AG04449 (cell line): ENCODE results near the gene PGC.

Source experiments
- CTCF ChIA-PET: fragments of 350-600 bp; formaldehyde crosslinking; extraction: SDS; loops from one replicate; lab custom pipeline; 2021; ENCODE audit warnings: antibody characterized with exemption; lab: Yijun Ruan, JAX
- POLR2A ChIA-PET: fragments of 400-600, 350-600 bp; formaldehyde crosslinking; extraction: SDS; loops from one replicate; lab custom pipeline; 2020; ENCODE audit warnings: antibody characterized with exemption, inconsistent platforms; lab: Yijun Ruan, JAX
- DNase-seq: peaks from one replicate; pipeline ENCODE4 v3.0.0-alpha.2; 2010; ENCODE audit warnings: low read depth, low spot score
- H3K4me3 ChIP-seq: 2 replicates; pipeline ENCODE4 v1.5.1; 2011; ENCODE audit warnings: low read depth, mild to moderate bottlenecking, control low read depth, low read length
- TF ChIP-seq, protein P1 (sequence below): IDR thresholded peaks from one replicate; pipeline ENCODE4 v1.5.1; 2011; ENCODE audit warnings: mild to moderate bottlenecking, moderate library complexity, low read length, control low read depth, inconsistent platforms; ENCODE audit not compliant: insufficient read depth; ENCODE audit errors: missing control alignments

Gene PGC

GRCh38 chr6:41696788-41697187 is 50.4 kb downstream of the PGC start:
- ChIA-PET POLR2A (no interaction called here), CTCF (interaction anchor here (1.7 to 14.7 kb wide), 5 partner anchors 11 to 328 kb away, joined by 6 to 414 read pairs (median 15); partner anchors contain the start of gene TOMM6)
- DNase-seq: no peak
- H3K4me3 ChIP-seq: no peak overlapping the region
- TF ChIP-seq, protein P1, sequence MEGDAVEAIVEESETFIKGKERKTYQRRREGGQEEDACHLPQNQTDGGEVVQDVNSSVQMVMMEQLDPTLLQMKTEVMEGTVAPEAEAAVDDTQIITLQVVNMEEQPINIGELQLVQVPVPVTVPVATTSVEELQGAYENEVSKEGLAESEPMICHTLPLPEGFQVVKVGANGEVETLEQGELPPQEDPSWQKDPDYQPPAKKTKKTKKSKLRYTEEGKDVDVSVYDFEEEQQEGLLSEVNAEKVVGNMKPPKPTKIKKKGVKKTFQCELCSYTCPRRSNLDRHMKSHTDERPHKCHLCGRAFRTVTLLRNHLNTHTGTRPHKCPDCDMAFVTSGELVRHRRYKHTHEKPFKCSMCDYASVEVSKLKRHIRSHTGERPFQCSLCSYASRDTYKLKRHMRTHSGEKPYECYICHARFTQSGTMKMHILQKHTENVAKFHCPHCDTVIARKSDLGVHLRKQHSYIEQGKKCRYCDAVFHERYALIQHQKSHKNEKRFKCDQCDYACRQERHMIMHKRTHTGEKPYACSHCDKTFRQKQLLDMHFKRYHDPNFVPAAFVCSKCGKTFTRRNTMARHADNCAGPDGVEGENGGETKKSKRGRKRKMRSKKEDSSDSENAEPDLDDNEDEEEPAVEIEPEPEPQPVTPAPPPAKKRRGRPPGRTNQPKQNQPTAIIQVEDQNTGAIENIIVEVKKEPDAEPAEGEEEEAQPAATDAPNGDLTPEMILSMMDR: no peak

- no peak for DNase-seq
- TF ChIP-seq, protein P1: no peak
- ChIA-PET CTCF (interaction anchor here (1.1 to 14.7 kb wide), 10 partner anchors 10 to 327 kb away, joined by 3 to 414 read pairs (median 6); partner anchors contain the start of gene TOMM6), POLR2A (interaction anchor here (1.4 kb wide), 1 partner anchor 38 kb away, joined by 5 read pairs; no protein-coding TSS in a partner anchor)
- no peak overlapping the region for H3K4me3 ChIP-seq
These were observed 51.4 kb downstream of the PGC start for GRCh38 chr6:41695825-41696224.

- DNase-seq: no peak
- TF ChIP-seq, protein P1: peak; percentile 11
- ChIA-PET CTCF (interaction anchor here (0.7 to 14.7 kb wide), 15 partner anchors 10 to 326 kb away, joined by 3 to 414 read pairs (median 5); partner anchors contain the start of gene TOMM6), POLR2A (interaction anchor here (0.8 to 1.4 kb wide), 3 partner anchors 11 to 40 kb away, joined by 3 to 5 read pairs (median 3); partner anchors contain the start of gene TFEB)
- H3K4me3 ChIP-seq: no peak overlapping the region
These were observed 52.2 kb downstream of the PGC start for GRCh38 chr6:41694815-41695526.

- ChIA-PET CTCF (interaction anchor here (0.9 to 14.7 kb wide), 9 partner anchors 8 to 325 kb away, joined by 3 to 414 read pairs (median 8); partner anchors contain the start of gene TOMM6), POLR2A (no interaction called here)
- no peak overlapping the region for H3K4me3 ChIP-seq
- no peak for DNase-seq
- TF ChIP-seq, protein P1: no peak
These were observed 53.6 kb downstream of the PGC start for GRCh38 chr6:41693281-41694240.

DNA sequence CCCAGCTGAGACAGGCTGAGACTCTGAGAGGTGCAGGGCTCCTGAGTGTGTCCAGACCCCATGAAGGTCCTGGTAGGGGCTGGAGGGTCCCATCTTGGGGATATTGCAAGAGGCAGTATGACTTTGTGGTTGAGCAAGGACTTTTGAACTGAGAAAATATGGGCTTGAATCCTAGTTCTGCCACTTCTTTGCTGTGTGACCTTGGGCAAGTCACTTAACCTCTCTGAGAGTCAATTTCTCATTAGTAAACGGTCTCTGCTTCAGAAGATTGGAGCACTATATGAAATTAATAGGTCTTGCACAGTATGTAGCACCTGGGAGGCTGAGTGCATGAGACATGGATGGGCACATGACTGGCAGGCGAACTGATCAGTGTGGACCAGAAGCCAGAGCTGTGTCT is 54.5 kb downstream of the PGC start:
- DNase-seq: no peak
- TF ChIP-seq, protein P1: no peak
- ChIA-PET POLR2A (no interaction called here), CTCF (interaction anchor here (0.9 to 14.7 kb wide), 7 partner anchors 7 to 324 kb away, joined by 3 to 414 read pairs (median 4); partner anchors contain the start of gene TOMM6)
- H3K4me3 ChIP-seq: no peak overlapping the region
